Activated CD4-positive, CD25-positive, alpha-beta regulatory T cell treated with anti-CD3 and anti-CD28 coated beads, Interleukin-2, amount 50 U/mL, for 24 hours (primary cell): ENCODE results near the gene ZNF618.

Experiments
- ATAC-seq, 2 donors: fragments of 150-1000 bp; cut with Tn5 transposase; one replicate each; pipeline ENCODE4 v1.10.0; 2021; ENCODE audit warnings: mild to moderate bottlenecking in 1 of 2, moderate library complexity in 1 of 2

ZNF618 gene

DNA sequence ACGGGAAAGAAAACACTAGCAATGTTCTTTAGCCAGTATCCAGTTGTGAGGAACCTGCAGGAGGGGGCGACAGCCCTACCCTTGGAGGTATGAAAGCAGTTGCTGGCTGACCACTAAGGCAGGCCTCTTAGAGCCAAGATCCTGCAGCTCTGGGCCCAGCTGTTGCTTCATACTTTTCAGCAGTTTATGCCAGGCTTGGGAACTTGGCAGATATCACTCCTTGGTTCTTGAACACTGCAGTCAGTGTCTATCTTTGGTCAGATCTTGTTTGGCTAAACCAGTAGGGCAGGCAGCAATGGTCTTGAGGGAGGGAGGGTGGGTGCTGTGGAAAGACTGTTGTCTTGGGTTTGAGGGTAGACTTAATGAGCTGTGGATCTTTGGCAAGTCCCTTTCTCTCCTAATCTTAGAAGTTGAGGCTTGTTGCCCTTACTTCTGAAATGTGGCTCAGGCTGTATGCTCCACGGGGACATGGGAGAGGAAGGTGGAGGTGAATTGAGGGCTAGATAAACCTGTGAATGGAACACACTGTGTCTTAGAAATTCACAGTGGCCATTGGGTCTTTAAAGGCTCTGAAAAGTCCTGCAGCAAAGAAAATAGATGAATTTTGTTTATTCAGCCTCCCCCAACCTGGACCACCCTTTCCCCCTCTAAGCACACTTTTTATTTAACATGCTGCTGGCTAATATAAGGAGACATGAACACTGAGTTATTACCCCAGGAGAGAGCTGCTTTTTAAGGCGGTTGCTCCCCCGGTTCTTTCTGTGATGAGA lies 37.5 kb downstream of the ZNF618 start:
- no peak for ATAC-seq

GRCh38 chr9:113914517-113914916 lies 38.4 kb downstream of the ZNF618 start:
- no peak for ATAC-seq

- no peak for ATAC-seq
Observed at GRCh38 chr9:113915817-113916434, 39.8 kb downstream of the ZNF618 start.

GRCh38 chr9:113916931-113917330 lies 40.8 kb downstream of the ZNF618 start:
- no peak for ATAC-seq

DNA sequence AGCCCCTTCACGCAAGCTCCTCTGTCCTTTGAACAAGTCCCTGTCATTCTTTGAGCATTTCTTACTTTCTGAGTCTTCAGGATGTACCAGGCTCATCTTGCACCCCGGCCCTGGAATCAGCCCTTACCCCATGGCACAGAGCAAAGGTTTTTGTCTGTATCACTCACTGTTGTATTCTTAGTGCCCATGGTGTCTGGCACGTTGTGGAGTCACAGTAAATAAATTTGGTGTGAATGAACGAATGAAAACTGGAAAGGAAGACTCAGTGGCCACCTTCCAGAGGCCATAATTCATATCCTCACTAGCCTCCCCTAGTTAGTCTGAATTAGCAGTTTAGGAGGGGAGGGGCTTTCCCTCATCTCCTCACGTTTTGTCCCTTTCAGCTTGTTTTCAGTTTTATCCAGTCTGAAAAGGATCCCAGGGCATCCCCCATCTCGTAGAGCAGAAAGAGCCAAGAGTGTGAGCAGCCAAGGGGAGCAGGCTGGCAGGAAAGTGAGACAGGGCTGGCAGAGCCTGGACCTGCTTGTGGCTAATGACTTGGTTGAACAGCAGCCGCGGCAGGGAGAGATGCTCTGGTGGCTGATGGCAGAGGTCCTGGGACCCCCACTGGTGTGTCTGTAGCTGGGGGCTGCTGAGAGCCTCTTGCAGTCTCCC lies 42.7 kb downstream of the ZNF618 start:
- ATAC-seq = no peak

GRCh38 chr9:113919382-113919781 lies 43.3 kb downstream of the ZNF618 start:
- no peak for ATAC-seq

DNA sequence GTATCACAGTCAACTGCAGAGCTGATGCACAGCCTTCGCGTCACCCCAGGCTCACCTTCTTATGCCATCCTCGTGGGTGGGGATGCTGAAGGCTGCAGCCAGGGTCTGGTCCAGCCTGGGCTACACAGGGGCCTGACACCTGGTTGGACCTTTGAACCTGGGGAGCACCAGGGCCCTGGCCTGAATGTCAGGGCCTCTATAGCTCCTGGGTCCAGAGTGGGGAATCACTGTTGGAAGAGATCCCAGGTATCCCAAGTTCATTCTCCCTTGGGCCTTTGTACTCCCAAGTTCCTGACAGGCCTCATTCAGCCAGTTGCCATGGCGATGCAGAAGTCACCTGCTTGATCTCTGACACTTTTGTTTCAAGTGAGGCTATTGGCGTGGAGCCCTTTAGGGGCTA lies 43.8 kb downstream of the ZNF618 start:
- no peak for ATAC-seq

- ATAC-seq = no peak
Observed at GRCh38 chr9:113920872-113921271, 44.8 kb downstream of the ZNF618 start.

- no peak for ATAC-seq
Observed at GRCh38 chr9:113921396-113921925, 45.4 kb downstream of the ZNF618 start.

DNA sequence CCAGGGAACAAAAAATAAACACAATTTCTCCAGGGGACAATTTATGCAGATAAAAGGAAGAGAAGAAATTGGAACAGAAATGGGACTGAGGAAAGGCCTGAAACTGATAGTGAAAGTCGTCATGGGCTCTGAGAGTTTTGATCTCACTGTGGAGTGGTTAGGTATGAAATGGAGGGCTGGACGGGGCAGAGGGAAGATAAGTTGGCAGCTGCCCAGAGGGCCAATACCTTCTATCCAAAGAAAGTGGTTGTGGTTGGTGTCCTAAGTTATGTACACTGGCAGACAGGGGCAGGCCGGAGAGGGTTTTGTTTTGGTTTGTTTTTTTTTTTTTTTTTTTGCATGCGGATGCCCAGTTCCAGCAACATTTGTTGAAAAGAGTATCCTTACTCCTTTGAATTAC lies 46.1 kb downstream of the ZNF618 start:
- ATAC-seq = no peak

- no peak for ATAC-seq
Observed at GRCh38 chr9:113926211-113926610, 50.1 kb downstream of the ZNF618 start.

DNA sequence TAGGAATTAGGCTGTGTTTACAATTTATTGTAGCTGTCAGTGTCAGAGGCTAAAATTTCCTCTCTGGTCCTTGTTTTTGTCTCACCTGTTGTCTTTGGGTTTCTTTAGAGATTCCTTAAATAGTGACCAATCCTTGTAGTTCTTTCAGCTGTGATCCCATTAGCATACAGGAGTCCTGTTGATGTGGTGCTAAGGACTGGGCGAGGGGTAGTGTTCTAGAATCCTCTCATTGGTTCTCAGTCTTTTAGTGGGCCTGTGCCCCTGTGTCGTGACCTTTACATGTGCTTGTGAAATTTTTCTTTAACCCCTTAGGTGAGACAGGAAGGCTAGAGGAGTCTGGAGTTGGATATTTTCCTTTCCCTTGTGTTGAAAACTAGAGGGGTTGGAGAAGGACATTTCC lies 51.2 kb downstream of the ZNF618 start:
- ATAC-seq = no peak

DNA sequence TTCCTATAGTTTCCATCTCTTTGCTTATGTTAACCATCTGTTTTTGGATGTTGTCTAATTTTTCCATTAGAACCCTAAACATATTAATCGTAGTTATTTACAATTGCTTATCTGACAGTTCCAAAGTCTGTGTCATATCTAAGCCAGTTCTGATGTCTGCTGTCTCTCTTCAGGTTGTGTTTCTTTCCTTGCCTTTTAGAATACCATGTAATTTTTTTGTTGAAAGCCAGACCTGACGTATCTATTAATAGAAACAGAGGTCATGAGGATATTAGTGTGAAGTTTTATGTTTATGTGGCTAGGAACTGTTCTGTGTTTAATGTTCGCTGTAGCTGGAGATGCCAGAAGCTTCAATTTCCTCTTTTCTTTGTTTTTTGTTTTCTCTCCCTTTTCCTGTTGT lies 52.2 kb downstream of the ZNF618 start:
- ATAC-seq = no peak

DNA sequence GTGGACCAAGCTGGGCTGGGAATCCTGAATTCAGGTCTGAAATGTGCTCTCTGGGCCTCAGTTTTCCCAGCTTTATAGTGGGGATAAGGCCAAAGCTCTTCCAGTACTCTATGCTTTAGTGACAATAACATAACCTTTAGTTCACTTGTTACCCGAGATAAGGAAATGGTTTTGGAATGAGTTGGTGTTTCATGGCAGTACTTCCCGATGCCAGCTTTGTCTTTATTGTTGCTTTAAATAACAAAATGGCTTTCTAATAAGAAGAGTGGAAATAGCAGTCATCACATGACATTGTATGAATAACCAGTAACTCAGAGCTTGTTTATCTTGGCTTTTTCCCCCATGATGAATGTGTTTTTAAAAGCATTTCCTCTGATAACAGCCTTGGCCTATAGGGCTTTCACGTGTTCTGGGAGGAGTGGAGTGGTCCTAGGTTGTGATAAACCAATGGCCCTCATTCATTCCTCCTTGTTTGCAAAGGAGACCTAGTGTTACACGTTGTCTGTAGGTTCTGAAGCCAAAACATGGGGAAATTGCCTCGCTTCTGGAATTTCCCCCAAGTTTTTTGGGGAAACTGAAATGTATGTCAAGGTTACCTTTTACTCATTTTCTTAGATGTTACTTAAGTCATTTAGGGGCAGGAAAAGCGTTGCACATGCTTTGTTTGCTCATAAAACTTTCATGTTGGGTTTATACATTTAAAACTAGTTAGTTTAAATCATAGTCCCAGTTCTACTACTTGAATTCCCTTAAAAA lies 53.7 kb downstream of the ZNF618 start:
- ATAC-seq = no peak

- no peak for ATAC-seq
Observed at GRCh38 chr9:113930390-113930783, 54.3 kb downstream of the ZNF618 start.

GRCh38 chr9:113931140-113931539 lies 55.0 kb downstream of the ZNF618 start:
- ATAC-seq = no peak

DNA sequence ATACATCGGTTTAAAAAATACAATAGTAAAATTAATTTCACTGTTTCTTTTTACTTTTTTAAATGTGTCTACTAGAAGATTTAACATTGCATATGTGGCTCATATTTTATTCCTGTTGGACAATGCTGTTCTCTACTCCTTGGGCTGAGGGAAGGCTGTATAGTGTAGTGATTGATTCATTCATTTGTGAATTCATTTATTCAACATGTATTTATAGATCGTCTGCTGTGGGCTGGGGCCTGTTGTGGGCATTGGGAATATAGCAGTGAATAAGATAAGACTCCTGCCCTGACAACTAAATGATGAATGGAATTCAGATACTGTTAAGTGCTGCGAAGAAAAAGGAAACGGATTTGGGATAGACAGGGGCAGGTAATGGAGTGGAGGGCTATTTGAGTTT lies 55.7 kb downstream of the ZNF618 start:
- ATAC-seq = no peak

DNA sequence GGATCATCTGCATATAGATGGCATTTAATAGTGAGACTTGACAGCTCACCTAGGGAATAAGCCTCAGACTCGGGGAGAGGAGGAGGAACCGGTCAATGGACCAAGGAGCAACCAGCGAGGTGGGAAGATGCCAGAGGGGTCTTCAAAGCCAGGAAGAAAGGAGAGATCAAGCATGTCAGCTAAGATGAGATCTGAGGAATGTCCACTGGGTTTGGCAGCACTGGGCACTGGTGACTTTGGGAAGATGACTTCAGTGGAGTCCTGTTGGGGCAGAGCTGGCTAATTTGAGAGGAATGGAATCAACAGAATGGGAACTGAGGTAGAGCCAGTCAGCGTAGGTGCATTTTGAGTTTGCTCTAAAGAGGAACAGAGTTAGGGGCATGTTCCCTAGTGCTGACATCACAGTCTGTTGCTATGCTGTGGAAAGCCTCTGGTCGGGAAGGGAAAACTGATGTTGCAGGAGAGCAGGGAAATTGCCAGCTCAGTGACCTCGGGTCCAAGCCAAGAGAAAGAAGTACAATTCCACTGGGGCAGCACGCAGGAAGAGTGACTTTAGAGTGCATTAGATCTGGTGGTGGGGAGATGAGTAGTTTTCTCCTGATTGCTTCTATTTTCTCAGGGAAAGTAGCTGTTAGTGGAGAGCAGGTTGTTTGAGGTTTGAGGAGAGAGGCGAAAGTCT lies 56.9 kb downstream of the ZNF618 start:
- ATAC-seq = no peak

DNA sequence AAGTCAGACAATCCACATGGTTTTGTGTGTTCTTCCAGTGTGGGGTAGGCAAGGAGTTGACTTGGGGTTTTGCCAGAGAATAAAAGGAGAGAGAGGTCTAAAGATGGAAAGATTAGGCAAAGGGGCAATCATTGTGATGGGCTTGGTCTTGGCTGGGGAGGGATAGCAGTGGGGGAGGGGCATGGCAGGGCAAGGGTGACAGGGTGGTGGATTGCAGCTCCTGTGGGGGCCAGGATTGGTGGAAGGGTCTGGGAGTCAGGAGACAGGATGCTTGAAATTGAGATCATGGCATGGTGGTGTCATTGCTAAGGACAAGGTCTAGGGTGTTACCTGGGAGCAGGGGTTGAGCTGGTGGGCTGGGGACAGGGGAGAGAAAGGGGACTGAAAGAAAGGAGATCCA lies 57.6 kb downstream of the ZNF618 start:
- ATAC-seq = no peak

DNA sequence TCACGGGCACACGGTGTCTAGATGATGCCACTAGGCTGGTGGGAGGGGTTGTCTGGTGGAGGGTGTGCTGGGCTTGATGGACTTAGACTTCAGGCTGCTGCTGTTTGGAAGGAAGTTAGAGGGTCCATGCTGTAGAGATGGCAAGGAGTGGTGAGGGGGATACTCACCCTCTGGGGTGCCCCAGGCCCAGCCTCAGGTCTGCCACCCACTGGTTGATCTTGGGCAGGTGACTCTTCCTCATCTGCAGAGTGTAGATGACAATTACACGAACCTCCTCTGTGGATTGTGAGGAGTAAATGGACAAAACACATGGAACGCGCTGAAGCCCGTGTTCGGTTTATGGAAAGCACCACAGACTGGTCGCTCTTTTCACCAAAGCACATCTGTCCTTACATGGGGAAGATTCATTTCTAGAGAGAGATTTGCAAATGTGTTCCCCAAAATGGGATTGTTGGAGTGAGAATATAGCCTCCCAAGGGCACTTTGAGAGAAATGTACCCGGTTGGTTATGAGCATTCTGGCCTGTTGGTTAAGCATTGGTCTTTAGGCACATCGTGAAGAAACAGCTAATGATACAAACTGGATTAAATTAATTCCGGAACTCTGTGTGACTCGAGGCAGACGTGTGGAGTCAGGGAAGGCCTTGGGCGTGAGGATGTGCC lies 58.2 kb downstream of the ZNF618 start:
- ATAC-seq = no peak

DNA sequence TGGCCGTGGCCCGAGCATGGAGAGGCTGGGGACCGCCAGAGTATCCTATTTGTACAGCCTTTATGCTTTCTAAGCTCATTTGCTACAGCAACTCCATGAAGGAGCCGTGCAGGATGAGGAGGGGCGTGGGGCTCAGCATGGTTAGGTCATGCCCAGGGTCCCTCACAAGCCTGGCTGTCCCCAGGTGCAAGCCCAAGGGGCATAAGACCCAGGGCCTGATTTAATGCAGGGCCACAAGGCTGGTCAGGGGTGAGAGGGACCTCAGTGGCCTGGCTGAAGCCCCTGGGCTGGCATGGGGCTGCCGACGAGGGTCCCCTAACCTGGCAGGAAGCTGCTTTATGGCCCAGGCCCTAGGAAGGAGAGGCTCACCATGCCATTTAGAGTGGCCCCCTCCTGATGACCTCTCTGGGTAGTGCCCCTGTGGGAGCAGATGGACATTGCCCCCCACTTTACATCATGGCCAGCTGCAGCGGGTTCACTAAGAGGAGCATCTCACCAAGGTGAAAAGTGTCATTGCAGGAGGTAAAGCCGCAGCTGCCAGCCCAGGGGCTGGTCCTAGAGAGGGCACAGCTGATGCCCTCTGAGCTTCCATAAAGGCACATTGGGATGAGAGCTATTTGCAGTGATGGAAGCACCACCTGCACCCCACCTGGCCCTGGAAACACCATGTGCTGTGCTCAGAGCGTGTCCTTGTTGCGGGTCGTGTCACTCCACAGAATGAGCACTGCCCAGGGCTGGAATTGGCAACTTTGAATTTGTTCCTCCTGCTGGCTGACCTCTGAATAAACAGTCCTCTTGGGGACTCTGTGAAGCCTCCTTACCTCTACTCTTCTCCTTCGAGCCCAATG lies 58.9 kb downstream of the ZNF618 start:
- peak in 1 of 2 donors; percentile 17 for ATAC-seq
